Esophagus (tissue), 2 donors: ENCODE measurements around the gene DNAJB7. TPM values are rescaled to one million over a fixed set of nuclear protein-coding genes. Genes with fewer than 3 reads are reported as not detected.

Source experiments
- H3K27ac ChIP-seq, 2 donors: one replicate each; pipeline ENCODE4 v1.5.1; 2013; ENCODE audit warnings: low read depth in 2 of 2, mild to moderate bottlenecking in 2 of 2, inconsistent platforms in 1 of 2, low read length in 1 of 2, moderate library complexity in 1 of 2
- H3K27me3 ChIP-seq, 2 donors: one replicate each; pipeline ENCODE4 v1.6.1; 2013; ENCODE audit warnings: low read length in 2 of 2, control low read depth in 1 of 2, mild to moderate bottlenecking in 1 of 2; ENCODE audit not compliant: insufficient read depth in 2 of 2, control insufficient read depth in 1 of 2
- H3K36me3 ChIP-seq, 2 donors: one replicate each; pipeline ENCODE4 v1.6.1; 2013; ENCODE audit warnings: low read length in 1 of 2; ENCODE audit not compliant: control insufficient read depth in 2 of 2, insufficient read depth in 2 of 2
- H3K4me1 ChIP-seq, 2 donors: one replicate each; pipeline ENCODE4 v1.6.1; 2013; ENCODE audit warnings: low read length in 1 of 2; ENCODE audit not compliant: control insufficient read depth in 2 of 2, insufficient read depth in 2 of 2
- H3K4me3 ChIP-seq, 2 donors: one replicate each; pipeline ENCODE4 v1.5.1; 2013; ENCODE audit warnings: low read length in 2 of 2, mild to moderate bottlenecking in 2 of 2, low read depth in 1 of 2, moderate library complexity in 1 of 2
- H3K9me3 ChIP-seq, 2 donors: one replicate each; pipeline ENCODE4 v1.6.1; 2013; ENCODE audit warnings: mild to moderate bottlenecking in 2 of 2, low read depth in 1 of 2, low read length in 1 of 2, moderate library complexity in 1 of 2; ENCODE audit not compliant: control insufficient read depth in 2 of 2, insufficient read depth in 1 of 2
- WGBS, 2 donors: extraction: QIAGEN DNeasy Blood & Tissue Kit; methylation state at CpG; one replicate each; pipeline ENCODE4 v1.1.7; 2013; 5-methylcytosine and 5-hydroxymethylcytosine counted together
- polyA plus RNA-seq, 2 donors: library from polyadenylated mRNA; stranded (reverse); fragments of 200-250 nt; gene quantifications; one replicate each; pipeline ENCODE4 v1.2.3, GENCODE V29; 2013
- donor health status: healthy with polysubstance abuse.
- donor health status: Bipolar disorder and iron deficiency.

The DNAJB7 gene
- not detected for polyA plus RNA-seq

GRCh38 chr22:40862013-40862412, at the start of gene DNAJB7:
TSS of gene DNAJB7 (minus strand) at chr22:40862113. CDS start at chr22:40861994, 119 bp downstream.
- Histone ChIP-seq H3K4me3 (no peak within 1 kb of the TSS), H3K36me3 (no peaks in the 10 kb centered on the region), H3K27ac (no peak within 1 kb of the TSS), H3K4me1 (peaks cover 0 to 3% of the 10 kb centered on the region in 2 donors), H3K9me3 (no peaks in the 10 kb centered on the region), H3K27me3 (no peaks in the 10 kb centered on the region)
- WGBS, 2 donors = 91% methylated on average over 3 of the region's 3 CpGs

- no peak overlapping the region for H3K27ac ChIP-seq
- no peaks in the 10 kb centered on the region for H3K4me1 ChIP-seq
- WGBS, 2 donors = 96 to 98% methylated on average over 6 of the region's 6 CpGs
- H3K4me3 ChIP-seq = no peak overlapping the region
- no peaks in the 10 kb centered on the region for H3K9me3 ChIP-seq
- no peaks in the 10 kb centered on the region for H3K36me3 ChIP-seq
- no peaks in the 10 kb centered on the region for H3K27me3 ChIP-seq
Measured at GRCh38 chr22:40908895-40909294, 47.0 kb upstream of the DNAJB7 start.

GRCh38 chr22:40904101-40904500, 42.2 kb upstream of the DNAJB7 start:
- Histone ChIP-seq H3K4me3 (no peak overlapping the region), H3K36me3 (no peaks in the 10 kb centered on the region), H3K27ac (no peak overlapping the region), H3K4me1 (no peaks in the 10 kb centered on the region), H3K9me3 (no peaks in the 10 kb centered on the region), H3K27me3 (no peaks in the 10 kb centered on the region)
- WGBS, 2 donors = 94 to 96% methylated on average over 1 of the region's 1 CpG

- no peaks in the 10 kb centered on the region for H3K27me3 ChIP-seq
- 38 to 39% methylated on average over 3 of the region's 3 CpGs for WGBS, 2 donors
Measured at GRCh38 chr22:40898850-40899357, 37.0 kb upstream of the DNAJB7 start.

GRCh38 chr22:40894417-40894816, 32.5 kb upstream of the DNAJB7 start:
- no peak overlapping the region for H3K4me3 ChIP-seq
- H3K27me3 ChIP-seq = no peaks in the 10 kb centered on the region
- WGBS, 2 donors = 91 to 92% methylated on average over 4 of the region's 4 CpGs
- no peaks in the 10 kb centered on the region for H3K4me1 ChIP-seq
- no peaks in the 10 kb centered on the region for H3K36me3 ChIP-seq
- no peak overlapping the region for H3K27ac ChIP-seq
- no peaks in the 10 kb centered on the region for H3K9me3 ChIP-seq

More at GRCh38 chr22:40898850-40899357, 37.0 kb upstream of the DNAJB7 start:
- H3K27ac ChIP-seq = no peak overlapping the region
- no peaks in the 10 kb centered on the region for H3K9me3 ChIP-seq
- H3K4me3 ChIP-seq = no peak overlapping the region
- no peaks in the 10 kb centered on the region for H3K4me1 ChIP-seq
- no peaks in the 10 kb centered on the region for H3K36me3 ChIP-seq

- Histone ChIP-seq H3K4me3 (no peak overlapping the region), H3K36me3 (peaks cover 0 to 6% of the 10 kb centered on the region in 2 donors), H3K4me1 (no peaks in the 10 kb centered on the region), H3K27ac (no peak overlapping the region), H3K27me3 (no peaks in the 10 kb centered on the region), H3K9me3 (no peaks in the 10 kb centered on the region)
- 72 to 81% methylated on average over 3 of the region's 3 CpGs for WGBS, 2 donors
Measured at GRCh38 chr22:40890881-40891280, 29.0 kb upstream of the DNAJB7 start.

- Histone ChIP-seq H3K9me3 (no peaks in the 10 kb centered on the region), H3K27me3 (no peaks in the 10 kb centered on the region), H3K27ac (no peak overlapping the region), H3K4me1 (no peaks in the 10 kb centered on the region), H3K4me3 (no peak overlapping the region), H3K36me3 (peaks cover 0 to 6% of the 10 kb centered on the region in 2 donors)
Measured at GRCh38 chr22:40889116-40889515, 27.2 kb upstream of the DNAJB7 start.

GRCh38 chr22:40878922-40879321, 17.0 kb upstream of the DNAJB7 start:
- H3K36me3 ChIP-seq = peaks cover 3 to 9% of the 10 kb centered on the region in 2 donors
- WGBS, 2 donors = 84 to 94% methylated on average over 2 of the region's 2 CpGs

GRCh38 chr22:40877488-40877887, 15.6 kb upstream of the DNAJB7 start:
- Histone ChIP-seq H3K9me3 (no peaks in the 10 kb centered on the region), H3K4me3 (no peak overlapping the region), H3K27me3 (no peaks in the 10 kb centered on the region), H3K27ac (no peak overlapping the region), H3K4me1 (no peaks in the 10 kb centered on the region), H3K36me3 (peaks cover 5 to 9% of the 10 kb centered on the region in 2 donors)
- WGBS, 2 donors = 60 to 74% methylated on average over 3 of the region's 3 CpGs

More at GRCh38 chr22:40878922-40879321, 17.0 kb upstream of the DNAJB7 start:
- no peaks in the 10 kb centered on the region for H3K27me3 ChIP-seq
- H3K4me1 ChIP-seq = no peaks in the 10 kb centered on the region
- H3K27ac ChIP-seq = no peak overlapping the region
- no peaks in the 10 kb centered on the region for H3K9me3 ChIP-seq
- no peak overlapping the region for H3K4me3 ChIP-seq

GRCh38 chr22:40876907-40877306, 15.0 kb upstream of the DNAJB7 start:
- WGBS, 2 donors = 53 to 72% methylated on average over 1 of the region's 1 CpG
- Histone ChIP-seq H3K27me3 (no peaks in the 10 kb centered on the region), H3K9me3 (no peaks in the 10 kb centered on the region), H3K36me3 (peaks cover 4 to 5% of the 10 kb centered on the region in 2 donors), H3K27ac (no peak overlapping the region), H3K4me1 (no peaks in the 10 kb centered on the region), H3K4me3 (no peak overlapping the region)
